Measurements from ENCODE around the gene LCMT1. TPM values are rescaled to one million over a fixed set of nuclear protein-coding genes. Genes with fewer than 3 reads are reported as not detected.
A peak's percentile ranks its signal among the peaks of the same experiment; 100 is the strongest.

The LCMT1 gene
- total and polyA plus RNA-seq, 2 donors (not counting 1 experiment from before 2014, with no cell fraction given): 20.2 to 42.0 TPM

DNA sequence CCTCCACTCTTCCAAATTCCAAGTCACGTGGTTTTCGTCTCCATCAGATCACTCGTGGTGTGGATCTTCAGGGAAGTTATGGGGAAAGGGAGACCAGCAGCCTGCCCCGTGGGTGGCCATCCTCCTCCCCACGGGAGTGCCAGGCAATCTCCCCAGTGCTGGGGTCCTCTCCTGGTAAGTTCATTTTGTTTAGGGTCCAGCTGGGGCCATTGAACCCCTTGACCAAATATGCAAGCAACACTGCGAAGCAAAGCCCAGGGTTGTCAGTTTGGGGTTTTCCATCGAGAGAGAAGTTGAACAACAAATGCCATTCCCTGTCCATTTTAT is 4.1 kb upstream of the LCMT1 start:
- H3K4me3 ChIP-seq (ENCODE audit: control extremely low read depth in 1 of 5, extremely low read depth in 1 of 5, insufficient read depth in 1 of 5, low read depth in 2 of 5, low read length in 4 of 5): peak overlapping the region; percentile 63 to 84 (median 67)

DNA sequence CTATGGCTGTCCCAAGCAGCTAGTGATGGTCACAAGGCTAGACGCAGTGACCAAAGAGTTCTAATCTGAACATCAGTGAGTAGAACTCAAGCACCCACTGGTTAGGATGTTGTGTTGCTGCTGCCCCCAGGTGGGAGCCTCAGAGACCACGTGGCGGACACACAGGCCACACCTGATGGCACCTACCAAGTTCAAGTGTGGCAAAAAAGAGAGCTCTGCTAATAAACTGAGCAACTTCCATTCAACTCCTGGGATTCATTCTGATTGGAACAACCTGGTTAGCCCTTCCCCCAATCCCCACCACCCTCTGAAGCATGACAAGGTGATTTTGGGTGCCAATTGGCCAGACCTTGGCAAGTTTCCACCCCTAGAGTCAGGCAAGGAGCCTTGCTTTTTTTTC is 3.5 kb upstream of the LCMT1 start:
- Histone ChIP-seq H3K4me3 (ENCODE audit: control extremely low read depth in 1 of 5, extremely low read depth in 1 of 5, insufficient read depth in 1 of 5, low read depth in 2 of 5, low read length in 4 of 5) (no peak overlapping the region), H3K36me3 (replicated peaks in 1 of 2; ENCODE audit: control extremely low read depth in 1 of 2, control insufficient read depth in 1 of 2, extremely low read depth in 1 of 2, insufficient read depth in 2 of 2, low read length in 1 of 2) (no peaks in the 10 kb centered on the region), H3K9me3 (ENCODE audit: control extremely low read depth in 1 of 3, control insufficient read depth in 2 of 3, insufficient read depth in 1 of 3, low read length in 2 of 3) (no peaks in the 10 kb centered on the region), H3K4me2 (replicated peaks; ENCODE audit: low read depth, low read length, poor library complexity, severe bottlenecking) (peak overlapping the region; percentile 89), H3K79me2 (ENCODE audit: control insufficient read depth, insufficient read depth, low read length) (peaks cover 15% of the 10 kb centered on the region), H4K20me1 (ENCODE audit: control insufficient read depth, insufficient read depth, low read length, poor library complexity, severe bottlenecking) (no peaks in the 10 kb centered on the region), H2AFZ (ENCODE audit: insufficient read depth, low read depth, low read length, poor library complexity, severe bottlenecking) (peak overlapping the region; percentile 95), H3K9ac (ENCODE audit: low read length) (no peak overlapping the region), H3K4me1 (ENCODE audit: control insufficient read depth in 2 of 2, insufficient read depth in 2 of 2, low read length in 2 of 2) (peaks cover 24 to 40% of the 10 kb centered on the region in 2 donors), H3K27ac (ENCODE audit: low read length in 2 of 2) (peak overlapping the region in 1 of 2 donors; percentile 71), H3K27me3 (replicated peaks in 1 of 4; ENCODE audit: control extremely low read depth in 1 of 4, control insufficient read depth in 3 of 4, insufficient read depth in 4 of 4, low read length in 3 of 4) (no peaks in the 10 kb centered on the region)
- ATAC-seq (ENCODE audit: low read depth): no peak
- 75% methylated on average over 3 of the region's 3 CpGs for WGBS (ENCODE audit: insufficient coverage)
- DNase-seq: peak; percentile 74
- Mint-ChIP-seq H3K27me3 (no peaks in the 10 kb centered on the region), H3K4me1 (peaks cover 43% of the 10 kb centered on the region), H3K9me3 (ENCODE audit: insufficient read depth) (no peaks in the 10 kb centered on the region), H3K27ac (peak overlapping the region; percentile 90), H3K4me3 (peak overlapping the region; percentile 96)
- no peak for TF ChIP-seq EZH2 (IDR thresholded peaks at IDR 0.05; ENCODE audit: borderline replicate concordance, insufficient read depth, low read depth, low read length, poor library complexity, severe bottlenecking)
- TF ChIP-seq, protein P1, sequence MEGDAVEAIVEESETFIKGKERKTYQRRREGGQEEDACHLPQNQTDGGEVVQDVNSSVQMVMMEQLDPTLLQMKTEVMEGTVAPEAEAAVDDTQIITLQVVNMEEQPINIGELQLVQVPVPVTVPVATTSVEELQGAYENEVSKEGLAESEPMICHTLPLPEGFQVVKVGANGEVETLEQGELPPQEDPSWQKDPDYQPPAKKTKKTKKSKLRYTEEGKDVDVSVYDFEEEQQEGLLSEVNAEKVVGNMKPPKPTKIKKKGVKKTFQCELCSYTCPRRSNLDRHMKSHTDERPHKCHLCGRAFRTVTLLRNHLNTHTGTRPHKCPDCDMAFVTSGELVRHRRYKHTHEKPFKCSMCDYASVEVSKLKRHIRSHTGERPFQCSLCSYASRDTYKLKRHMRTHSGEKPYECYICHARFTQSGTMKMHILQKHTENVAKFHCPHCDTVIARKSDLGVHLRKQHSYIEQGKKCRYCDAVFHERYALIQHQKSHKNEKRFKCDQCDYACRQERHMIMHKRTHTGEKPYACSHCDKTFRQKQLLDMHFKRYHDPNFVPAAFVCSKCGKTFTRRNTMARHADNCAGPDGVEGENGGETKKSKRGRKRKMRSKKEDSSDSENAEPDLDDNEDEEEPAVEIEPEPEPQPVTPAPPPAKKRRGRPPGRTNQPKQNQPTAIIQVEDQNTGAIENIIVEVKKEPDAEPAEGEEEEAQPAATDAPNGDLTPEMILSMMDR (IDR thresholded peaks at IDR 0.05): peak; percentile 54
- ChIA-PET POLR2A (interaction anchor here (0.9 to 1.2 kb wide), 2 partner anchors 42 to 47 kb away, joined by 3 to 5 read pairs; no protein-coding TSS in a partner anchor), CTCF (interaction anchor here (1.0 to 9.7 kb wide), 12 partner anchors 19 to 296 kb away, joined by 3 to 84 read pairs (median 4); no protein-coding TSS in a partner anchor)
- intact Hi-C loops (cut with micrococcal nuclease): loop anchor here (1.0 to 5.0 kb wide), 3 partner anchors 53 to 276 kb away; no protein-coding TSS in a partner anchor

More for the DNA sequence above, 4.1 kb upstream of the LCMT1 start:
- no peaks in the 10 kb centered on the region for H4K20me1 ChIP-seq (ENCODE audit: control insufficient read depth, insufficient read depth, low read length, poor library complexity, severe bottlenecking)
- no peak for ATAC-seq (ENCODE audit: low read depth)
- peak overlapping the region; percentile 89 for H3K4me2 ChIP-seq (replicated peaks; ENCODE audit: low read depth, low read length, poor library complexity, severe bottlenecking)
- Mint-ChIP-seq H3K27ac (peak overlapping the region; percentile 90), H3K4me1 (peaks cover 39% of the 10 kb centered on the region), H3K27me3 (no peaks in the 10 kb centered on the region), H3K4me3 (peak overlapping the region; percentile 96), H3K9me3 (ENCODE audit: insufficient read depth) (no peaks in the 10 kb centered on the region)
- CTCF ChIA-PET: interaction anchor here (0.7 to 9.7 kb wide), 17 partner anchors 12 to 295 kb away, joined by 3 to 84 read pairs (median 4); no protein-coding TSS in a partner anchor
- H3K4me1 ChIP-seq (ENCODE audit: control insufficient read depth in 2 of 2, insufficient read depth in 2 of 2, low read length in 2 of 2): peaks cover 23 to 37% of the 10 kb centered on the region in 2 donors
- H3K27ac ChIP-seq (ENCODE audit: low read length in 2 of 2): peak overlapping the region; percentile 60 to 71
- peak overlapping the region; percentile 85 for H3K9ac ChIP-seq (ENCODE audit: low read length)
- no peak for TF ChIP-seq EZH2 (IDR thresholded peaks at IDR 0.05; ENCODE audit: borderline replicate concordance, insufficient read depth, low read depth, low read length, poor library complexity, severe bottlenecking)
- TF ChIP-seq, protein P1 (IDR thresholded peaks at IDR 0.05): no peak
- H2AFZ ChIP-seq (ENCODE audit: insufficient read depth, low read depth, low read length, poor library complexity, severe bottlenecking): peak overlapping the region; percentile 95
- POLR2A ChIA-PET: interaction anchor here (0.8 to 1.6 kb wide), 3 partner anchors 40 to 92 kb away, joined by 3 to 8 read pairs (median 7); no protein-coding TSS in a partner anchor
- 76% methylated on average over 4 of the region's 7 CpGs for WGBS (ENCODE audit: insufficient coverage)
- no peaks in the 10 kb centered on the region for H3K36me3 ChIP-seq (replicated peaks in 1 of 2; ENCODE audit: control extremely low read depth in 1 of 2, control insufficient read depth in 1 of 2, extremely low read depth in 1 of 2, insufficient read depth in 2 of 2, low read length in 1 of 2)
- H3K9me3 ChIP-seq (ENCODE audit: control extremely low read depth in 1 of 3, control insufficient read depth in 2 of 3, insufficient read depth in 1 of 3, low read length in 2 of 3): no peaks in the 10 kb centered on the region
- intact Hi-C loops (cut with micrococcal nuclease): loop anchor here (1.0 to 5.0 kb wide), 5 partner anchors 76 to 275 kb away; no protein-coding TSS in a partner anchor
- no peaks in the 10 kb centered on the region for H3K27me3 ChIP-seq (replicated peaks in 1 of 4; ENCODE audit: control extremely low read depth in 1 of 4, control insufficient read depth in 3 of 4, insufficient read depth in 4 of 4, low read length in 3 of 4)
- DNase-seq: no peak
- peaks cover 9% of the 10 kb centered on the region for H3K79me2 ChIP-seq (ENCODE audit: control insufficient read depth, insufficient read depth, low read length)
